IPS-20b (cell line): Measurements from ENCODE around the gene CTNNA1.
"Not testable (repeated sequence)": the region's sequence is repeated elsewhere in the genome, so short reads cannot be mapped to it uniquely, and the experiment has no call there.

Source experiments
- H3K27ac ChIP-seq: one replicate; pipeline ENCODE4 v1.5.1; 2013; ENCODE audit warnings: low read length
- H3K27me3 ChIP-seq: 2 replicates; pipeline ENCODE4 v1.6.1; 2013; ENCODE audit warnings: mild to moderate bottlenecking, low read length, inconsistent platforms; ENCODE audit not compliant: insufficient read depth
- H3K36me3 ChIP-seq: 2 replicates; pipeline ENCODE4 v1.6.1; 2013; ENCODE audit warnings: low read depth, mild to moderate bottlenecking, inconsistent platforms, low read length, moderate library complexity; ENCODE audit not compliant: insufficient read depth
- H3K4me1 ChIP-seq: 2 replicates; pipeline ENCODE4 v1.6.1; 2013; ENCODE audit warnings: mild to moderate bottlenecking, control low read depth, inconsistent platforms, low read length, moderate library complexity; ENCODE audit not compliant: insufficient read depth
- H3K4me3 ChIP-seq: 2 replicates; pipeline ENCODE4 v1.5.1; 2013; ENCODE audit warnings: mild to moderate bottlenecking, low read length, inconsistent platforms
- H3K9ac ChIP-seq: 2 replicates; pipeline ENCODE4 v1.6.1; 2013; ENCODE audit warnings: low read depth, mild to moderate bottlenecking, inconsistent platforms, low read length, moderate library complexity
- H3K9me3 ChIP-seq: 2 replicates; pipeline ENCODE4 v1.6.1; 2013; ENCODE audit warnings: mild to moderate bottlenecking, low read depth, low read length, inconsistent platforms; ENCODE audit not compliant: insufficient read depth

The CTNNA1 gene

DNA sequence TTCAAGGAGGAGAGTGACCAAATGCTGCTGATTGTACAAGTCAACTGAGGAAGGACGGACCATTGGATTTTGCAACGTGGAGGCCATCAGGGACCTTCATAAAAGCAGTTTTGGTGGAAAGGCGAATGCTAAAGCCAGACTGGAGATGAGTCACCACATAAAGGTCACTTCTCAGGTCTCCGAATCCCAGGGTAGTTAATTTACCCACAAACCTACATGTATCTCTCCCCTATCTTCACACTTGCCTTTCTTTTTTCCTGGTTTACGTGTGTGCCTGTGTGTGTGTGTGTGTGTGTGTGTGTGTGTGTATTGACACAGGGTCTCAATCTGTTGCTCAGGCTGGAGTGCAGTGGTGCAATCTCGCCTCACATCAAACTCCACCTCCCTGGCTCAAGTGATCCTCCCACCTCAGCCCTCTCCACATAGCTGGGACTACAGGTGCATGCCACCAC lies 4.6 kb upstream of the CTNNA1 start:
- no peak overlapping the region for H3K9ac ChIP-seq
- no peaks in the 10 kb centered on the region for H3K36me3 ChIP-seq
- H3K27me3 ChIP-seq: no peaks in the 10 kb centered on the region
- no peaks in the 10 kb centered on the region for H3K9me3 ChIP-seq
- H3K4me3 ChIP-seq: no peak overlapping the region
- peaks cover 4% of the 10 kb centered on the region for H3K4me1 ChIP-seq
- H3K27ac ChIP-seq: no peak overlapping the region

DNA sequence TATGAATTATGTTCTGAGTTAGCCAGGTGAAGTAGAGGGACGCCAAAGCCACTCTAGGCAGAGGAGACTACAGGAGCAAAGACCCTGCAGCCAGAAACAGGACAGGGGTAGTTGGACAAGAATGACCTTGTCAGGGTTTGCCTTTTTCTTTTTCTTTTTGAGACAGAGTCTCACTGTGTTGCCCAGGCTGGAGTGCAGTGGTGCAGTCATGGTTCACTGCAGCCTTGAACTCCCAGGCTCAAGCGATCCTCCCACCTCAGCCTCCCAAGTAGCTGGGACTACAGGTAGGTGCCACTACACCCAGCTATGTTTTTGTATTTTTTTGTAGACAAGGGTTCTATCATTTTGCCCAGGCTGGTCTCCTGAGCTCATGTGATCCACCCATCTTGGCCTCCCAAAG lies 1.9 kb upstream of the CTNNA1 start:
- Histone ChIP-seq H3K4me1 (peaks cover 12% of the 10 kb centered on the region), H3K36me3 (peaks cover 10% of the 10 kb centered on the region)
- H3K27ac ChIP-seq, H3K9ac ChIP-seq, H3K27me3 ChIP-seq, H3K9me3 ChIP-seq, H3K4me3 ChIP-seq: not testable (repeated sequence)

DNA sequence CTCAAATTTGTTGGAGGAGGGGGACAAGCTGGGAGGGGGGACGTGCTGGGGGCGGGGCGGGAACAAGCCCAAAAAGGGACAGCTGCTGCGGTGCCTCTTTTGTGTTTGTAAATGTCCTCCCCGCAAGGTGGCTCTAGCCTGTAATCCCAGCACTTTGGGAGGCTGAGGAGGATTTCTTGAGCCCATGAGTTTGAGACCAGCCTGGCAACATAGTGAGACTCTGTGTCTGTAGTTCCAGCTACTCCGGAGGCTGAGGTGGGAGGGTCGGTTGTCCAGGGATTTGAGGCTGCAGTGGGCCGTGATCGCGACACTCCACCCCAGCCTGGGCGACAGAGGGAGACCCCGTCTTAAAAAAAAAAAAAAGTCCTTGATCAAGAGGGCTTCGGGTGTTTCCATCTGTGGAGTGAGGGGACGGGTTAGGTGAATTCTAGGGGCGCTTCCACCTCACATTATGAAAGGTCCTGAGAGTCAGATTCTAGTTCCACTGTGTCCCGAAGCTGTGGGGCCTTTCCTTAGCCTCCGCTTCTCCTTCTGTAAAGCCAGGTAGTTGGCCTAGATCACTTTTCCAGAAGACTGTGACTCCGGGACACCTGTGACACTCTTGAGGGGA lies 779 bp upstream of the CTNNA1 start:
- peaks cover 1% of the 10 kb centered on the region; the same call in 1 of the 2 replicates for H3K9me3 ChIP-seq
- peak overlapping the region; percentile 57 for H3K27ac ChIP-seq
- no peaks in the 10 kb centered on the region for H3K27me3 ChIP-seq
- peaks cover 12% of the 10 kb centered on the region for H3K4me1 ChIP-seq
- peaks cover 21% of the 10 kb centered on the region for H3K36me3 ChIP-seq
- H3K9ac ChIP-seq: peak overlapping the region; percentile 82
- H3K4me3 ChIP-seq: peak overlapping the region; percentile 71

DNA sequence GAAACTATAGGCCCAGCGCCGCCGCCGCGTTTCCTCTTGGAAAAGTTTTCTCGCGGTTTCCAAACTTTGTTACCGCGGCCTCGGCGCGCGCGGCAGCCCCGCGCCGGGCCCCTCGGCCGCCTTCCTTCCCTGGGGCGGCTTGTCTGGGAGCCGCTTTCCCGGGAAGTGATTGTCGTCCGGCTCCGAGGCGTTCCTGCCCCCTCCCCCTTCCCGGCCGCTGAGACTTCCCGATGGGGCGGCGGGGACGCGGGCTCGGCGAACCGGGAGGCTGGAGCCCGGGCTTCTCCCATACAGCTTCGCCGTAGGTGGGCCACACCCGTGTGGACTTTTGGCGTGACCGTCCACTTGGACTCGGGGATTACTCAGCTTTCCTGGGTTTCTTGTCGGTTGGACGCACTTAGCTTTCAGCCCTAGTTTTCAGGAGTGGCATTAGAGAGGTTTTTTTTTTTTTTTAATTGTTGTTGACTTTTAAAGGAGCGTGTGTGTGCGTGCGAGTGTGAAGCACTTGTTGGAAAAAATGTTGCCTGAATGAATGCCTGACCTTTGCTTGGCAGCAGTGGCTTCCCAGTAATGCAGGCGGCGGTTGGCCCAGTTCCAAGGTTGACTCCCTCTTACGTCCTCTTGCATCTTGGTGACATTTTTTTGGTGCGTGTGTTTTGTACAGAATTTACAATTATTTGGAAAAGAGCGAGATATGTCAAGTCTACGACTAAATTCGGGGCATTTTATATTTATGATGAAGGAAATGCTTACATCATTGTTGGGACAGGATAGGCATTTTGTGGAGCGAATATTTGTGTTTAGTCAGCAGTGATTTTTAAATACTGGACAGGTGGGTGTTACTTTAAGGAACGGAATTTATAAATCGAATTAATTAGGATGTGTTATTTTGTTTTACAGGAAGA lies 821 bp downstream of the CTNNA1 start:
- H3K4me1 ChIP-seq: peaks cover 12% of the 10 kb centered on the region
- H3K27me3 ChIP-seq: no peaks in the 10 kb centered on the region
- H3K4me3 ChIP-seq: peak overlapping the region; percentile 96
- H3K9ac ChIP-seq: peak overlapping the region; percentile 95
- H3K36me3 ChIP-seq: peaks cover 34% of the 10 kb centered on the region
- H3K9me3 ChIP-seq: peaks cover 4% of the 10 kb centered on the region
- peak overlapping the region; percentile 79 for H3K27ac ChIP-seq

DNA sequence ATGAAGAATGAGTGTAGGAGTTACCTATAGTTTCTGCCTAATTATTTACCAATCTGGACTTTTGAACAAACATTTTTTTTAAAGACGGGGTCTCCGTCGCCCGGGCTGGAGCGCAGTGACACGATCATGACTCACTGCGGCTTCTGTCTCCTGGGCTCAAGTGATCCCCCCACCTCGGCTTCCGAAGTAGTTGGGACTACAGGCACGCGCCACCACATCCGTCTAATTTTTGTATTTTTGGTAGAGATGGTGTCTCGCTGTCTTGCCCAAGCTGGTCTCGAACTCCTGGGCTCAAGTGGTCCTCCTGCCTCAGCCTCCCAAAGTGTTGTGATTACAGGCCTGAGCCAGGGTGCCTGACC lies 1.5 kb downstream of the CTNNA1 start:
- peak overlapping the region; percentile 95; the same call in 1 of the 2 replicates for H3K9ac ChIP-seq
- peak overlapping the region; percentile 96 for H3K4me3 ChIP-seq
- H3K4me1 ChIP-seq: peaks cover 15% of the 10 kb centered on the region
- H3K27me3 ChIP-seq: no peaks in the 10 kb centered on the region
- H3K27ac ChIP-seq: no peak overlapping the region
- peaks cover 4% of the 10 kb centered on the region for H3K9me3 ChIP-seq
- H3K36me3 ChIP-seq: peaks cover 40% of the 10 kb centered on the region

DNA sequence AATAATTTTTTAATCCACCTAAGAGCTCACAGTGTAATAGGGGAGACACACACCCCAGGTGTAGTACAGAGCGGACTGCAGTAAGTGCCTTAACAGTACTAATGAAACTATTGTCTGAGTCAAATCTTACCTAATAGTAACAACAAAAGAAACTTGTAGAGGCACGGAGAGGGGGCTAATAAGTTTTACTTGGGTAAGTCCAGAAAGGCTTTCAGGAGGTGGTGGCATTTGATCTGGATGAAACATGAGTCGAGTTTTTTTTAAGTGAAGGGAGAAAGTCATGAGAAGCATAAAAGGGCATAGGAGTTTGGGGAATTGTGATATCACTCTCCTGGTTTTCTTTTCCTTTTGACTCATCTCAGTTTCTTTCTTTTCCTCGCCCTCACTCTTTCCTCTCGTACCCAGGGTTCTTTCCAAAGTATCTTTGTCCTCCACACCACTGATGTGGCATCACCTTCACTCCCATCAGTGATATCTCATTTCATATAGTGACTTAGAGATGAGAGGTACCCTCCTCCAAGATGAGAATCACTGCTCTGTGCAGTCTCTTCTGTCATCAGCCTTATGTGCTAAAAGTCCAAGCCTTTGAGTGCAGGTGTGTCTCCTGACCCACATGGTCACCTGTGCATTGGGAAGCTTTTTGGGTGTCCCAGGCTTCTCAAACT lies 2.0 kb downstream of the CTNNA1 start:
- no peak overlapping the region for H3K27ac ChIP-seq
- H3K4me3 ChIP-seq: peak overlapping the region; percentile 96
- peak overlapping the region; percentile 95; the same call in 1 of the 2 replicates for H3K9ac ChIP-seq
- H3K36me3 ChIP-seq: peaks cover 41% of the 10 kb centered on the region
- peaks cover 15% of the 10 kb centered on the region for H3K4me1 ChIP-seq
- H3K27me3 ChIP-seq: no peaks in the 10 kb centered on the region
- peaks cover 4% of the 10 kb centered on the region for H3K9me3 ChIP-seq

DNA sequence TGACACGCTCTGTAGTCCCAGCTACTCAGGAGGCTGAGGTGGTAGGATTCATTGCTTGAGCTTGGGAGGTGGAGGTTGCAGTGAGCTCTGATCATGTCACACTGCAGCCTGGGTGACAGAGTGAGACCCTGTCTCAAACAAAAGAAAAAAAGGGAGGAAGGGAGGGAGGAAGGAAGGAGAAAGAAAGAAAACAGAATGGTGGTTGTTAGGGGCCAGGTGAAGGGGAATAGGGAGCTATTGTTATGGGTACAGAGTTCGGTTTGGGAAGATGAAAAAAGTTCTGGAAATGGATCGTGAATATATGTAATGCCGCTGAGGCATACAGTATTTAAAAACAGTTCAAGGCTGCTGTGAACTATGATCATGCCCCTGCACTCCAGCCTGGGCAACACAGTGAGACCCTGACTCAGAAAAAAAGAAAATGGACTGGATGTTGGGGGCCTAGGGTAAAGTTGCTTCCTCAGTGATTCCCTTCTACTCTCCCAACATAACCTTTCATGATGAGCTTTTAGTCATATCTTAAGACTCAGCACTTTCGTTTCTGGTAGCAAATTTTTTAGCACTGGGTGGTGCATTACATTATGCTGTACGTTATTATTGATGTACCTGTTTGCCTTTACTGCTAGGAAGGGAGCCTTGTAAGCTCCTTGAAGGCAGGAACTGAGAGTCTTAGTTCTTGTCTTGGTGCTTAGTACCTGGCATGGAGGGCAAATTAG lies 4.0 kb downstream of the CTNNA1 start:
- Histone ChIP-seq H3K27me3 (no peaks in the 10 kb centered on the region), H3K9me3 (peaks cover 4% of the 10 kb centered on the region), H3K27ac (no peak overlapping the region), H3K9ac (no peak overlapping the region), H3K36me3 (peaks cover 58% of the 10 kb centered on the region), H3K4me1 (peaks cover 12% of the 10 kb centered on the region; the same call in 1 of the 2 replicates), H3K4me3 (no peak overlapping the region)

DNA sequence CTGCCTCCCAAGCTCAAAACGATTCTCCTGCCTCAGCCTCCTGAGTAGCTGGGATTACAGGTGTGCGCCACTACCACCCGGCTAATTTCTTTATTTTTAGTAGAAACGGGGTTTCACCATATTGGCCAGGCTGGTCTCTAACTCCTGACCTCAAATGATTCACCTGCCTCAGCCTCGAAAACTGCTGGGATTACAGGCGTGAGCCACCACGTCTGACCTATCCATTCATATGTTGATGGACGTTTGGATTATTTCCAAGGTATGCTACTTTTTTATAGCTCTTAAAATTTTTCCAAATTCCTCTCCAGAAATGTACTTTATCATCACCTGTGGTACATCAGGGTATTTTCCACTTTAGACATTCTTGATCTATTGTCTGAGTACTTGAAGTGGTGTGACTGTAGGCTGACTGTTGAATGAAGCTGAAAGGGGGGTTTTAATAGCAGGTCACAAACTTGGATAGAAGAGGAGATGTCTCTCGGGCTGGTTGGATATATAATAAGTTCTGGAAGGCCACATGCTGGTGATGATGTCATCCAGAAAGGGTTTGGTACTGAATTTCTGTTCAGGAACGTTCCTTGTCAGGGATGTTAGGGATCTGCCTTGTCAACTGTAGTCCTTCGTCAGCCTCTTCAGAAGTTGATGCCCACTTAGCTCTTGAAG lies 7.4 kb downstream of the CTNNA1 start:
- H3K27ac ChIP-seq: no peak overlapping the region
- peaks cover 64% of the 10 kb centered on the region for H3K36me3 ChIP-seq
- H3K9me3 ChIP-seq: peaks cover 4% of the 10 kb centered on the region
- no peaks in the 10 kb centered on the region for H3K27me3 ChIP-seq
- no peak overlapping the region for H3K9ac ChIP-seq
- peaks cover 3% of the 10 kb centered on the region; the same call in 1 of the 2 replicates for H3K4me1 ChIP-seq
- H3K4me3 ChIP-seq: no peak overlapping the region

DNA sequence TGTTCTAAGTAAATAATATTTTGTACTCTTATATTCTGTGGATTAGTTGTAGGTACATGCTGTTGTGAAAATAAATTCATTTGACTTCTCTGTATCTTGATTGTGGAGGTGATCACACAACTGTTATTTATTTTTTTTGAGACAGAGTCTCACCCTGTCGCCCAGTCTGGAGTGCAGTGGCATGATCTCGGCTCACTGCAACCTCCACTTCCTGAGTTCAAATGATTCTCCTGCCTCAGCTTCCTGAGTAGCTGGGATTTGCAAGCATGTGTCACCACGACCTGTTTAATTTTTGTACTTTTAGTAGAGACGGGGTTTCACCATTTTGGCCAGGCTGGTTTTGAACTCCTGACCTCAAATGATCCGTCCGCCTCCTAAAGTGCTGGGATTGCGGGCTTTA lies 7.9 kb downstream of the CTNNA1 start:
- H3K36me3 ChIP-seq: peaks cover 63% of the 10 kb centered on the region
- H3K9ac ChIP-seq, H3K9me3 ChIP-seq, H3K27ac ChIP-seq, H3K4me1 ChIP-seq, H3K4me3 ChIP-seq, H3K27me3 ChIP-seq: not testable (repeated sequence)

DNA sequence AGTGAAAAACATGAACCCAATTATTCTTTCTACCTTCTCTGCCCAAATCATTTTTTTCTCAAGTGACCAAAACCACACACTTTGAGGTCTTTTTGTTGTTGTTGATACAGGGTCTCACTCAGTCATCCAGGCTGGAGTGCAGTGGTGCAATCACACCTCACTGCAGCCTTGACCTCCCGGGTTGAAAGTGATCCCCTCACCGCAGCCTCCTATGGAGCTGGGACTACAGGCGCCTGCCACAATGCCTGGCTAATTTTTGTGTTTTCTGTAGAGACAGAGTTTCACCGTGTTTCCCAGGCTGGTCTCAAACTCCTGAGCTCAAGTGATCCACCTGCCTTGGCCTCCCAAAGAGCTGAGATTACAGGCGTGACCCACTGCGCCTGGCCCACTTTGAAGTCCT lies 8.4 kb downstream of the CTNNA1 start:
- not testable (repeated sequence) for H3K9ac ChIP-seq, H3K27me3 ChIP-seq, H3K27ac ChIP-seq, H3K4me3 ChIP-seq, H3K4me1 ChIP-seq, H3K9me3 ChIP-seq
- peaks cover 59% of the 10 kb centered on the region for H3K36me3 ChIP-seq

DNA sequence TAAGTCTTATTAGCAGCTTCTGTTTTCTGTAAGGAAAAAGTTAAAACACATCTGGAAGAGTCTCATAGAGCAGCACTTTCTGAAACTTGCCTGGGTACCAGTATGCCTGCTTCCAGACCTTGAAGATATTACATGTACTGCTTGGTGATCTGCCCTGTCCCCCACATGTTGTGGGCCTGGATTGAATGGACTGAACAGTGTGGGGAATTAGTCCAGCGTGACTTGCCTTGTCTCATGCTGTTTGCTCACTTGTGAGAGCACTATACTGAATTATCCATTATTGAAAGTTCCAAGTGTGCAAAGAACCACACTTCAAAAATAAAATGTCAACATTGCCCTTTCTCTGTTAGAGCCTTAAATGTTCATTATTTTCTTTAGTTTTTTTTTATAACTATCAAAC lies 8.9 kb downstream of the CTNNA1 start:
- Histone ChIP-seq H3K9me3 (peaks cover 4% of the 10 kb centered on the region), H3K4me1 (peaks cover 3% of the 10 kb centered on the region), H3K27me3 (no peaks in the 10 kb centered on the region), H3K36me3 (peaks cover 54% of the 10 kb centered on the region), H3K9ac (no peak overlapping the region), H3K27ac (no peak overlapping the region), H3K4me3 (no peak overlapping the region)
